HEK293 (cell line): ENCODE measurements around the gene RNU1-1.
"Not testable (repeated sequence)": the region's sequence is repeated elsewhere in the genome, so short reads cannot be mapped to it uniquely, and the experiment has no call there.

Source experiments
- CTCF ChIA-PET: fragments of 350-600 bp; formaldehyde crosslinking; extraction: SDS; loops from one replicate; lab custom pipeline; 2021; ENCODE audit warnings: antibody characterized with exemption; lab: Yijun Ruan, JAX
- POLR2A ChIA-PET: fragments of 300-600 bp; formaldehyde crosslinking; extraction: SDS; loops from one replicate; lab custom pipeline; 2020; ENCODE audit warnings: antibody characterized with exemption, inconsistent platforms; lab: Yijun Ruan, JAX
- H3K27ac ChIP-seq: fragments of 200-500 bp; sonication (Bioruptor generic); 2 replicates; pipeline ENCODE4 v1.5.1; 2014; ENCODE audit warnings: low read depth, low read length, control low read depth, inconsistent platforms; ENCODE audit errors: extremely low read depth
- H3K36me3 ChIP-seq, 2 experiments: fragments of 200-500 bp in 1 of 2; sonication (Bioruptor generic) in 1 of 2; 1 replicate in 1 of 2; 2 replicates in 1 of 2; pipeline ENCODE4 v1.5.1; 2014 to 2017; ENCODE audit warnings: inconsistent platforms in 2 of 2, low read length in 2 of 2; ENCODE audit not compliant: control insufficient read depth in 2 of 2, insufficient read depth in 1 of 2
- H3K4me1 ChIP-seq: fragments of 200-500 bp; sonication (Bioruptor generic); 2 replicates; pipeline ENCODE4 v1.5.1; 2014; ENCODE audit warnings: mild to moderate bottlenecking, low read length, inconsistent platforms; ENCODE audit not compliant: control insufficient read depth, insufficient read depth
- H3K4me3 ChIP-seq: 2 replicates; pipeline ENCODE4 v1.5.1; 2011; ENCODE audit warnings: low read depth, mild to moderate bottlenecking, control low read depth, low read length, moderate library complexity
- H3K9me3 ChIP-seq: fragments of 200-500 bp; sonication (Bioruptor generic); 2 replicates; pipeline ENCODE4 v1.5.1; 2014; ENCODE audit warnings: low read depth, low read length, inconsistent platforms; ENCODE audit not compliant: control insufficient read depth, insufficient read depth
- FEZF1 ChIP-seq: fragments of 450-650 bp; formaldehyde crosslinking; IDR thresholded peaks from 2 replicates; pipeline ENCODE4 v1.5.1; 2016; ENCODE audit warnings: missing biosample characterization, missing genetic modification characterization
- GLIS1 ChIP-seq: fragments of 450-650 bp; formaldehyde crosslinking; IDR thresholded peaks from 2 replicates; pipeline ENCODE4 v1.5.1; 2016; ENCODE audit warnings: missing biosample characterization, missing genetic modification characterization
- KLF8 ChIP-seq: fragments of 450-650 bp; formaldehyde crosslinking; IDR thresholded peaks from 2 replicates; pipeline ENCODE4 v1.5.1; 2016; ENCODE audit warnings: missing biosample characterization, missing genetic modification characterization
- SP2 ChIP-seq: fragments of 450-650 bp; formaldehyde crosslinking; IDR thresholded peaks from 2 replicates; pipeline ENCODE4 v1.5.1; 2016; ENCODE audit warnings: missing biosample characterization, missing genetic modification characterization
- ZBTB8A ChIP-seq: fragments of 450-650 bp; formaldehyde crosslinking; IDR thresholded peaks from 2 replicates; pipeline ENCODE4 v1.5.1; 2016; ENCODE audit warnings: missing biosample characterization, missing genetic modification characterization
- ZNF121 ChIP-seq: fragments of 450-650 bp; formaldehyde crosslinking; IDR thresholded peaks from 2 replicates; pipeline ENCODE4 v1.5.1; 2016; ENCODE audit warnings: missing biosample characterization, missing genetic modification characterization
- ZNF292 ChIP-seq: fragments of 450-650 bp; formaldehyde crosslinking; IDR thresholded peaks from 2 replicates; pipeline ENCODE4 v1.5.1; 2016; ENCODE audit warnings: low read depth, missing biosample characterization, missing genetic modification characterization, borderline replicate concordance
- ZNF341 ChIP-seq: fragments of 450-650 bp; formaldehyde crosslinking; IDR thresholded peaks from 2 replicates; pipeline ENCODE4; 2016; ENCODE audit warnings: low read depth, missing biosample characterization, missing genetic modification characterization
- ZNF514 ChIP-seq: fragments of 450-650 bp; formaldehyde crosslinking; IDR thresholded peaks from 2 replicates; pipeline ENCODE4 v1.5.1; 2016; ENCODE audit warnings: missing biosample characterization, missing genetic modification characterization
- ZNF623 ChIP-seq: fragments of 450-650 bp; formaldehyde crosslinking; IDR thresholded peaks from 2 replicates; pipeline ENCODE4 v1.5.1; 2016; ENCODE audit warnings: missing biosample characterization, missing genetic modification characterization
- ZNF654 ChIP-seq: fragments of 450-650 bp; formaldehyde crosslinking; IDR thresholded peaks from 2 replicates; pipeline ENCODE4 v1.5.1; 2016; ENCODE audit warnings: low read depth, missing biosample characterization, missing genetic modification characterization
- ZNF664 ChIP-seq: fragments of 450-650 bp; formaldehyde crosslinking; IDR thresholded peaks from 2 replicates; pipeline ENCODE4 v1.5.1; 2016; ENCODE audit warnings: missing biosample characterization, missing genetic modification characterization
- ZNF670 ChIP-seq: fragments of 450-650 bp; formaldehyde crosslinking; IDR thresholded peaks from 2 replicates; pipeline ENCODE4 v1.5.1; 2016; ENCODE audit warnings: missing biosample characterization, missing genetic modification characterization, low read depth
- ZNF76 ChIP-seq: fragments of 450-650 bp; formaldehyde crosslinking; IDR thresholded peaks from 2 replicates; pipeline ENCODE4; 2016; ENCODE audit warnings: low read depth, missing biosample characterization, missing genetic modification characterization, borderline replicate concordance
- TF ChIP-seq, protein P1 (sequence below): fragments of 450-650 bp; IDR thresholded peaks from 2 replicates; pipeline ENCODE4 v1.5.1; 2018; ENCODE audit warnings: missing biosample characterization, mild to moderate bottlenecking, missing genetic modification characterization
- TF ChIP-seq, protein P2 (sequence below): fragments of 450-650 bp; formaldehyde crosslinking; IDR thresholded peaks from 2 replicates; pipeline ENCODE4 v1.5.1; 2016; ENCODE audit warnings: missing biosample characterization, missing genetic modification characterization, borderline replicate concordance
- TF ChIP-seq, protein P3 (sequence below): fragments of 450-650 bp; formaldehyde crosslinking; IDR thresholded peaks from 2 replicates; pipeline ENCODE4 v1.5.1; 2016; ENCODE audit warnings: missing biosample characterization, missing genetic modification characterization
- TF ChIP-seq, protein P4 (sequence below): fragments of 450-650 bp; formaldehyde crosslinking; IDR thresholded peaks from 2 replicates; pipeline ENCODE4 v1.5.1; 2016; ENCODE audit warnings: missing biosample characterization, missing genetic modification characterization

Gene RNU1-1

DNA sequence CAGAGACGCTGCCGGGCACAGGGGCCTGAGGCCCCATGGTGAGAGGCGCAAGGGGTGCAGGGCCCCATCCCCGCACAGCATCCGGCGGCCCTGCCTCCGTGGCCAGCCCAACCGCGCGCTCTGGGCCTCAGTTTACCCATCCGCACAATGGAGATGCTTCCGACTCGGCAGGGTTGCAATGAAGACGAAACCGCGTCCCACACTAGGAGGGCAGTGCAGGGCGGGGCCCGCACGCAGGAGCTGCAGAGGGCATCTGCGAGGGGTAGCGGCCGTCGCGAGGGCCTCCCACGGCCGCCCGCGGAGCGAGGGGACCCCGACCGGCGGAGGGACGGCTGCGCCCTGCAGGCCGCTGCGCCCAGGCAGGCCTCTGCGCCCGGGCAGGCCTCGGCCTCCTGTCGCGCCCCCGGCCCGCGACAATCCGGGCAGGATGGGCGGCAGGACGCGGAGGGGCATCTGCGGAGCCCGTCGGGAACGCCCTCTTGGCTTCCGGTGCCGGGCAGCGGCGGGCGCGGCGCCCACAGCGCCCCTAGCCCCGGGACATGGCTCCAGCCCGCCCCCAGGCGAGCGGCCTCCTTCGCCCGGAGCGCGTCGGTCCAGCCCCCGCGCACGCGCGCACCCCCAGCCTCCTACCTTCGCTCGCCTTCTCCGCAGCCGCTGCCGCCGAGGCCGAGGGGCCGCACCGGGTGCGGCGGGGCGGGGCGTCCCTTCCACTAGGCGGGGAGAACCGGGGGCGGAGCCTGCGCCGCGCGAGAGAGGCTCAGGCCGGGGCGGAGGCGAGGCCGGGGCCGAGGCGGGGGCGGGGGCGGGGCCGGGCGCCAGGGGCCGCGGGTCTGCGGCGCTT, 15.3 kb downstream of the RNU1-1 start (continued):
- TF ChIP-seq ZBTB8A (peak; percentile 94), KLF8 (tag by site-specific recombination) (peak; percentile 42; the same call in 1 of the 2 replicates), FEZF1 (tag by site-specific recombination) (no peak)
- TF ChIP-seq, protein P1, sequence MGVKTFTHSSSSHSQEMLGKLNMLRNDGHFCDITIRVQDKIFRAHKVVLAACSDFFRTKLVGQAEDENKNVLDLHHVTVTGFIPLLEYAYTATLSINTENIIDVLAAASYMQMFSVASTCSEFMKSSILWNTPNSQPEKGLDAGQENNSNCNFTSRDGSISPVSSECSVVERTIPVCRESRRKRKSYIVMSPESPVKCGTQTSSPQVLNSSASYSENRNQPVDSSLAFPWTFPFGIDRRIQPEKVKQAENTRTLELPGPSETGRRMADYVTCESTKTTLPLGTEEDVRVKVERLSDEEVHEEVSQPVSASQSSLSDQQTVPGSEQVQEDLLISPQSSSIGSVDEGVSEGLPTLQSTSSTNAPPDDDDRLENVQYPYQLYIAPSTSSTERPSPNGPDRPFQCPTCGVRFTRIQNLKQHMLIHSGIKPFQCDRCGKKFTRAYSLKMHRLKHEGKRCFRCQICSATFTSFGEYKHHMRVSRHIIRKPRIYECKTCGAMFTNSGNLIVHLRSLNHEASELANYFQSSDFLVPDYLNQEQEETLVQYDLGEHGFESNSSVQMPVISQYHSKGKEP (tag by site-specific recombination) = peak; percentile 30; the same call in 1 of the 2 replicates

DNA sequence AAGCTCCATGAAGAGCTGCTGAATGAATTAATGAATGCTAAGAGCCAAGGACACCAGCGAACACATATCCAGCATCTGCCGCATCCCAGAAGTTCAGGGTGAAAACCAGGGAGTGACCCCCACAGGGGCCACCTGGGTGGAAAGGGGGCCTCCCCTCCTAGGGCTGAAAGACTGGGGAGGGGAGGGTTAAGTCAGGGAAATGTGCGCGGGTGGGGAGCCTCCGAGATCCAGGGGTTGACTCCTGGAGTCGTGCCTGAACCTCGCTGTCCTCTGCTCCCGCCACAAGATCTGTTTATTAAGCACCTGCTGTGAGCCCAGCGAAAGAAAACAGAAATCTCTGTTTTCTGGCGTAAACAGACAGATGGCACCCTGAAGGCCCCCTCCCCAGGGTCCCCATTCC, 16.0 kb downstream of the RNU1-1 start:
- Histone ChIP-seq H3K4me3 (peak overlapping the region; percentile 48; the same call in 1 of the 2 replicates), H3K27ac (peak overlapping the region; percentile 73; the same call in 1 of the 2 replicates)
- H3K36me3 ChIP-seq, H3K9me3 ChIP-seq, H3K4me1 ChIP-seq, POLR2A ChIA-PET: not testable (repeated sequence)
- CTCF ChIA-PET = interaction anchor here (0.6 to 0.8 kb wide), 2 partner anchors 26 to 416 kb away, joined by 3 to 4 read pairs; no protein-coding TSS in a partner anchor
- peak; percentile 47; the same call in 1 of the 2 replicates for TF ChIP-seq GLIS1 (tag by site-specific recombination)

DNA sequence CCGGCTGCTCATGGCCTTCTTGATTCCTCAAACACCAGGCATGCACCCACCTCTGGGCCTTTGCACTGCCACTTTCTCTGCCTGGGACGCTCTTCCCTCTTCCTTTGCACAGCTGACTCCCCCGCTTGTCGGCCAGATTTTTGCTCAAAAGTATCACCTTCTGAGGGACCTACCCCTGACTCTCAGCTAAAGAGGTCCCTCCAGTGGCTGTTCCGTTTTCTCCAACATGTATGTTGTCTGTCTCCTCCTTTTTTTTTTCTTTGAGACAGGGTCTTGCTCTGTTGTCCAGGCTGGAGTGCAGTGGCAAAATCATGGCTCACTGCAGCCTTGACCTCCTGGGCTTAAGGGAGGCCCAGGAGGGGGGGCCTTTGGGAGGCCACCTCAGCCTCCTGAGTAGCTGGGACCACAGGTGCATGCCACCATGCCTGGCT, 16.6 kb downstream of the RNU1-1 start:
- TF ChIP-seq ZNF654 (tag by site-specific recombination) (peak; percentile 13; the same call in 1 of the 2 replicates), ZNF623 (peak; percentile 89), ZNF121 (tag by site-specific recombination) (peak; percentile 85)
- TF ChIP-seq, all 188 proteins: peak for 3; not testable (repeated sequence) for 185
- H3K36me3 ChIP-seq, H3K27ac ChIP-seq, H3K9me3 ChIP-seq, H3K4me3 ChIP-seq, POLR2A ChIA-PET, H3K4me1 ChIP-seq: not testable (repeated sequence)
- CTCF ChIA-PET = interaction anchor here (0.6 to 0.8 kb wide), 2 partner anchors 26 to 415 kb away, joined by 3 to 4 read pairs; no protein-coding TSS in a partner anchor

DNA sequence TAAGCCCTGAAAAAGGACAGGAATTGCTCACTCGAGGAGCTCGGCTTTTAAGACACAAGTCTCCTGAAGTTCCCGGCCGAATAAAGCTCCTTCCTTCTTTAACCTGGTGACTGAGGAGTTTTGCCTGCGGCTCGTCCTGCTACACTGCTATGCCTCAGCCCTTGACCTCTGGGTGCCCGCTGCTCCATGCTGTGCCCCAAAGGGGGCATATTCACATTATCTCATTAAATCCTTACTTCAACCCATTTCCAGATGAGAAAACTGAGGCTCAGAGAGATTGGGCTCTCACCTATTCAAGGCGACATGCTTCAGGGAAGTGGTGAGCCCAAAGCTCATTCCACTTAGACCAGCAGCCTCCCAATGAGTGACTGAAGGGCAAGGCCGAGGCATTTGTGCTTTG, 20.4 kb downstream of the RNU1-1 start:
- ChIA-PET POLR2A (interaction anchor here (0.6 to 1.0 kb wide), 3 partner anchors 119 to 525 kb away, joined by 3 to 7 read pairs (median 4); no protein-coding TSS in a partner anchor), CTCF (interaction anchor here (0.6 kb wide), 1 partner anchor 54 kb away, joined by 4 read pairs; no protein-coding TSS in a partner anchor)
- not testable (repeated sequence) for H3K4me1 ChIP-seq, H3K27ac ChIP-seq, H3K4me3 ChIP-seq, H3K9me3 ChIP-seq
- TF ChIP-seq ZBTB8A (peak; percentile 19; the same call in 1 of the 2 replicates), ZNF664 (peak; percentile 75)
- H3K36me3 ChIP-seq = peaks cover 0 to 30% of the 10 kb centered on the region in 2 experiments; a peak in 2 of 3 replicates

DNA sequence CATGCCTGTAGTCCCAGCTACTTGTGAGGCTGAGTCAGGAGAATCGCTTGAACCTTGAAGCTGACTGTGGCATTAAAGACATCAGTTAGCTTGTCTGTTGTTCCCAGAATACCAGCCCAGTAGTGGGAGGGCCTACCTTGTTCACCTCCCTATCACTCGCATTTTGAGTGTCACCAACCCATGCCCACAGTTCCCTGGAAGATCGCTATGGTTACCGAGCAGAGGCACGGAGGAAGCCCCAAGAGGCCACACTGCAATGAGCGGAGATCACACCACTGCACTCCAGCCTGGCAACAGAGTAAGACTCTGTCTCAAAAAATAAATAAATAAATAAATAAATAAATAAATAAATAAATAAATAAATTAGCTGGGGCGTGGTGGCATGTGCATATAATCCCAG, 21.1 kb downstream of the RNU1-1 start:
- H3K4me3 ChIP-seq, H3K9me3 ChIP-seq, POLR2A ChIA-PET, H3K4me1 ChIP-seq, H3K27ac ChIP-seq: not testable (repeated sequence)
- peaks cover 0 to 38% of the 10 kb centered on the region in 2 experiments; a peak in 2 of 3 replicates for H3K36me3 ChIP-seq
- CTCF ChIA-PET = interaction anchor here (0.6 kb wide), 2 partner anchors 53 to 1077 kb away, joined by 4 read pairs; no protein-coding TSS in a partner anchor
- TF ChIP-seq ZNF670 (tag by site-specific recombination) (peak; percentile 74; the same call in 1 of the 2 replicates), ZNF341 (tag by site-specific recombination) (peak; percentile 59; the same call in 1 of the 2 replicates), ZNF292 (tag by site-specific recombination) (peak; percentile 95), ZNF654 (tag by site-specific recombination) (peak; percentile 38), SP2 (peak; percentile 41), ZNF76 (tag by site-specific recombination) (0 out of 2 replicates have a peak, but pooled peaks have one; percentile 20), ZBTB8A (peak; percentile 88), ZNF514 (peak; percentile 92; the same call in 1 of the 2 replicates)
- TF ChIP-seq, protein P2, sequence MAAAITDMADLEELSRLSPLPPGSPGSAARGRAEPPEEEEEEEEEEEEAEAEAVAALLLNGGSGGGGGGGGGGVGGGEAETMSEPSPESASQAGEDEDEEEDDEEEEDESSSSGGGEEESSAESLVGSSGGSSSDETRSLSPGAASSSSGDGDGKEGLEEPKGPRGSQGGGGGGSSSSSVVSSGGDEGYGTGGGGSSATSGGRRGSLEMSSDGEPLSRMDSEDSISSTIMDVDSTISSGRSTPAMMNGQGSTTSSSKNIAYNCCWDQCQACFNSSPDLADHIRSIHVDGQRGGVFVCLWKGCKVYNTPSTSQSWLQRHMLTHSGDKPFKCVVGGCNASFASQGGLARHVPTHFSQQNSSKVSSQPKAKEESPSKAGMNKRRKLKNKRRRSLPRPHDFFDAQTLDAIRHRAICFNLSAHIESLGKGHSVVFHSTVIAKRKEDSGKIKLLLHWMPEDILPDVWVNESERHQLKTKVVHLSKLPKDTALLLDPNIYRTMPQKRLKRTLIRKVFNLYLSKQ (tag by site-specific recombination) = 0 out of 2 replicates have a peak, but pooled peaks have one; percentile 69
- TF ChIP-seq, protein P3, sequence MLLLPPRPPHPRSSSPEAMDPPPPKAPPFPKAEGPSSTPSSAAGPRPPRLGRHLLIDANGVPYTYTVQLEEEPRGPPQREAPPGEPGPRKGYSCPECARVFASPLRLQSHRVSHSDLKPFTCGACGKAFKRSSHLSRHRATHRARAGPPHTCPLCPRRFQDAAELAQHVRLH (tag by site-specific recombination) = peak; percentile 53; the same call in 1 of the 2 replicates
- TF ChIP-seq, protein P4, sequence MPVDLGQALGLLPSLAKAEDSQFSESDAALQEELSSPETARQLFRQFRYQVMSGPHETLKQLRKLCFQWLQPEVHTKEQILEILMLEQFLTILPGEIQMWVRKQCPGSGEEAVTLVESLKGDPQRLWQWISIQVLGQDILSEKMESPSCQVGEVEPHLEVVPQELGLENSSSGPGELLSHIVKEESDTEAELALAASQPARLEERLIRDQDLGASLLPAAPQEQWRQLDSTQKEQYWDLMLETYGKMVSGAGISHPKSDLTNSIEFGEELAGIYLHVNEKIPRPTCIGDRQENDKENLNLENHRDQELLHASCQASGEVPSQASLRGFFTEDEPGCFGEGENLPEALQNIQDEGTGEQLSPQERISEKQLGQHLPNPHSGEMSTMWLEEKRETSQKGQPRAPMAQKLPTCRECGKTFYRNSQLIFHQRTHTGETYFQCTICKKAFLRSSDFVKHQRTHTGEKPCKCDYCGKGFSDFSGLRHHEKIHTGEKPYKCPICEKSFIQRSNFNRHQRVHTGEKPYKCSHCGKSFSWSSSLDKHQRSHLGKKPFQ (tag by site-specific recombination) = peak; percentile 84
